Stimulated activated CD8-positive, alpha-beta memory T cell treated with anti-CD3 and anti-CD28 coated beads, Interleukin-15, amount 100 ng/mL, for 4 hours (primary cell): ENCODE results near the gene ASPG.

Experiments
- DNase-seq, 2 donors: peaks; one replicate each; pipeline ENCODE4 v3.0.0-alpha.2; 2020; ENCODE audit warnings: low read depth in 2 of 2

Gene ASPG

DNA sequence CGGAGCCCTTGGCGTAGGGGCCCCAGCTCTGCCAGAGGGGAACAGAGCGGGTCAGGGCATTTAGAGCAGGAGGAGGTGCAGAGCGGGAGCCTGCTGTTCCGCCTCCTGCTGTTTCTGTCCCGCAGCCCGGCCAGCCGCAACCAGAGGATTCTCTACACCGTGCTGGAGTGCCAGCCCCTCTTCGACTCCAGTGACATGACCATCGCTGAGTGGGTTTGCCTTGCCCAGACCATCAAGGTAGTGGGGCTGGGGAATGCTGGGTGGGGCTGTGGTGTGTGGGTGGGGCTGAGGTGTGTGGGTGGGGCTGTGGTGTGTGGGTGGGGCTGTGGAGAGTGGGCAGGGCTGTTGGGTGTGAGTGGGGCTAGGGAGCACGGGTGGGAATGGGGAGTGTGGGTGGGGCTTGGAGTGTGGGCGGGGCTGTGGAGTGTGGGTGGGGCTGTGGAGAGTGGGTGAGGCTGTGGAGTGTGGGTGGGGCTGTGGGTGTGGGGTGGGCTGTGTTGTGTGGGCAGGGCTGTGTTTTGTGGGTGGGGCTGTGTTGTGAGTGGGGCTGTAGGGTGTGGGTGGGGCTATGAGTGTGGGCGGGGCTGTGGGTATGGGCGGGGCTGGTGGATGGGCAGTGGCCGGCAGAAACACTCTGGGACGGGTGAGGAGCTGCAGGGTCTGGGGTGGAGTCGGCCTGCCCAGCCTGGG, 8.0 kb downstream of the ASPG start:
- DNase-seq = no peak

DNA sequence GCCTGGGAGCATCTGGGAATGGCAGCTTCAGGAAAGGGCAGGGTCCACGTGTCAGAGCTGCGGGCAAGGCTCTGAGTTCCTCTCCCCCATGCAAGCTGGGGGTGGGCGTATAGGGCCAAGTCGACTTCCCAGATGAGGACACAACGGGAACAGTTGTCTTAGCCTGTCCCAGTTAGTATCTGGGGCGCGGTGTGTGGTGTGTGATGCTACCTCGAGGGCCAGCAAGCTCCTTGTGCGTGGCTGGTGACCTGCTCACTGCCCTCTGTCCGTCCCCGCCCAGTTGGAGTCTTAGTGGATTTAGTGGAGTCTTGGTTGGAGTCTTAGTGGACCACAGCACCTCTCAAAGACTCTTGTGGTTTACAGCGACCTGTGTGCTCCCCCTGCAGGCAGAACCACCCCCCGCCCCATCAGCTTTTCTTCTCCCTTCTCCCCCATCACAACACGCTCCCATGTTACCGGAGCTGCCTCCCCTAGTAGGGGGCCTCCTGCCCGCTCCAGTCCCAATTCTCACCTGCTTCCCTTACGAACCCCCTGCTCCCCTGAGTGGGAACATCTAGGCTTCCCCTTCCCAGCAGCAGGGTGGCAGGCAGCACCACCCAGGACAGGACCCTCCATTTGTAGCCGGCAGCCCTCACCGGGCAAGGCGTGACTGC, 8.7 kb downstream of the ASPG start:
- DNase-seq = no peak

DNA sequence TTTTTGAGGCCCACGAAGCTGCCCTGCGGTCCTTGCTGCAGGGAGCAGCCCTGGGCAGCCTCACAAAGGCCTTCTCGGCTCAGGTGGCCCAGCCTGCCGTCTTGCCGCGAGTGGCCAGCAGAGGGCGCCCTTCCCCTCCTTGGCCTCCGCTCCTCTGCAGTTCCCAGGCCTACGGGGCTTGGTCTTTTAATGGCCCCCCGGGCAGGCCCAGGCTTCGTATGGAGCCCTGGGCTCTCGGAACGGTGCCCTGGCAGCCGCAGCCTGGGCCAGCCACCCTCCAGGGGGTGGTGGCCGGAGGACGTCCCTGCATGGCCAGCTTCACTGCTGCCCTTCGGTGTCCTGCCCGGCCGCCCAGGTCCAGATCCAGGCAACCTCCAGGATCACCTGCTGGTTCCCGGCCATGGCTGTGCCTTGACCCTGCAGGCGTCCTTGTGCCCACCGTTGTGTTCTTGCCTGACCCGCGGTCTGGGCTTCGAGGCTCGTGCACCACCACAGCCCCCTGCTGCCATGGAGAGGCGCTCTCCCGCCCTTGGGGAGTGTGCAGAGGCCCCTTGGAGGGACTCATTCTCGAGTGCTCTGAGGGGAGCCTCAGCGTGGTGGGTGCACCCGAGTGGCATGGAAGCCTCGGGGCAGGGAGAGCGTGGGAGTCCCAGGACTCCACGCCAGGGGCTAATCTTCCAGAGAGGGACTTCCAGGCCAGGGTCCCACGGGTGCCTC, 9.4 kb downstream of the ASPG start:
- DNase-seq = peak in 1 of 2 donors; percentile 17

DNA sequence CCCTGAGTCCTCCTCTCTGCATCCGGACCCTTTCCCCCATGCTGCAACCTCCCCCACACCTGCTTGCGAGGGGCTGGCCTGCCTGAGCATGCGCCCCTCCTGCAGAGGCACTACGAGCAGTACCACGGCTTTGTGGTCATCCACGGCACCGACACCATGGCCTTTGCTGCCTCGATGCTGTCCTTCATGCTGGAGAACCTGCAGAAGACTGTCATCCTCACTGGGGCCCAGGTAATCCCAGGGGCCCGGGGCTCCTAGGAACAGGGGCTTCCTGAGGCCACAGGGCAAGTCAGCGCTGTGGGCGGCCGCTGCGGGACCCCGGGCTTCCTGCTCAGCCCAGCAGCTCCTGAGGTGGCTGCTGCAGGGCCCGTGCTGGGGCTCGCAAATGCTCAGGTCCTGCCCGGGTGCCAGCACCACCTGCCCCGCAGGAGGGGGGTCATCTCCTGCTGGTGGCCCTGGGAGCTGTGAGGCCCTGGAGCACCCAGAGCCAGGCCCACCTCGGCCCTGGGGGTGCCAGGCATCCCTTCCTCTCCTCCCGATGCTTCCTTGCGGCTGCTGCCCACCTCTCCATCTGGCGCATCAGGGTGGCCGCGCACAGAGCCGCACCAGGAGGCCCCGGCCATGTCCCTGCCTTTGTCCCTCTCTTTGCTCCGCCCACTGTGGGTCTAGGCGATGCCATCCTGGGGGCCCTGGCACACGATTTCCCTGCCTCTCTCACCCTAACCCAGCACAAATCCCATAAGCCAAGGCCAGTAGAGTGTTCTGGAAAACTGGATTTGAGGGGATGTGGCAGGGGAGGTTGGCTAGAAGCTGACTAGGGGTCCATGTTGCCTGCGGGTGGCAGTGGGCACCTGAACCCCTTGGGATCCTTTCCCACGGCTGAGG, 10.2 kb downstream of the ASPG start:
- DNase-seq = no peak

DNA sequence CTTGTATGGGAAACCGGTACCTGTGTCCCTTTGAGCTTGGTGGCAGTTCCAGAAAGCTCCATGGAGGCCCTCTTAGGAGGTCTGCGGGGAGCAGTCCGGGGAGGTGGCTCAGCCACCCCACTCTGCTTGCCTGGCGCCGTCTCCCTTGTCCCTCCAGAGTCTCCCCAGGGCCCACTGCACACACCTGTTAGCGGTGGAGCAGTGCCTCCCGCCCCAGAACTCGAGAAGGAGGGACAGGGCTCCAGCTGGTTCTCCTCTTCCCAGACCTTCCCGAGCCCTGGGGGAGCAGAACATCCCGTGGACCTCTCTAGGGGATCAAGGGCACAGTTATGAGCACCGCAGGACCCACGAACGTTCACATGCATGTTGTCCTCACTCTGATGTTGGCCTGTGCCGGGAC, 10.8 kb downstream of the ASPG start:
- DNase-seq = no peak

DNA sequence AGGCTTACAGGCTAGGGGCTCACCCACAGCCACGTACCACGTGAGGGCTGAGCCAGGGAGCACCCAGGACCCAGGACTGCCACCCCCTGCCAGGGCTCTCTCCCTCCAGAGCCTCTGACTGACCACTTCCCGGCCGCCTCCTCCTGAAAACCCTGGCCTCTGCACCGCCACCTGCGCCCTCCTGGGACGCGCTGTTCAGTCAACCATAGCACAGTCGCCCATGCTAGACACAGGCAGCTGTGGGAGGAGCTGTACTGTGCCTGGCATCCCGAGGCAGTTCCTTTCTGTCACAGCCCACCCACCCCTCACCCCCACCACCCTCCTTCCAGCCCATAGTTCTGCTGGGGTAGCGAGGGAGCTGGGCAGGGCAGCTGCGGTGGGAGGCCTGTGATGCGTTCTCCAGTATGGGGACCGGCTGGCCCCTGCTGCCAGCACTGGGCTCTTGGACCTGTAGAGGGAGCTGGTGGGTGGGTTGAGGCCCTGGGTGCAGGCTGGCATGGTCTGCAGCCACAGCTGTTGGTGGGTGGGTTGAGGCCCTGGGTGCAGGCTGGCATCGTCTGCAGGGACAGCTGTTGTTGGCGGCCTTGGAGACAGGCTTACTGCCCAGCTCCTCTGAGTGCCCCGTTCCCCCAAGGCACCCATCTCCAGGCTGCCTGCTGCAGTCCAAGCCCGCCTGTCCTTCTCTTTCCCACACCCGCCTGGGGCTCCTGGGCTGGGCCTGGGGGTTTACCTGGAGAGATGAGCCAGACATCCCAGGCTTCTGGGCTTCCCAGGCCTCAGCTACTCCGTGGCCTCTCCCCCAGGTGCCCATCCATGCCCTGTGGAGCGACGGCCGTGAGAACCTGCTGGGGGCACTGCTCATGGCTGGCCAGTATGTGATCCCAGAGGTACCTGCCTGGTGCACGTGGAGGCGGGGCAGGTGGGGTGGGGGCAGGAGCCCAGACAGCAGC, 11.5 kb downstream of the ASPG start:
- DNase-seq = no peak

DNA sequence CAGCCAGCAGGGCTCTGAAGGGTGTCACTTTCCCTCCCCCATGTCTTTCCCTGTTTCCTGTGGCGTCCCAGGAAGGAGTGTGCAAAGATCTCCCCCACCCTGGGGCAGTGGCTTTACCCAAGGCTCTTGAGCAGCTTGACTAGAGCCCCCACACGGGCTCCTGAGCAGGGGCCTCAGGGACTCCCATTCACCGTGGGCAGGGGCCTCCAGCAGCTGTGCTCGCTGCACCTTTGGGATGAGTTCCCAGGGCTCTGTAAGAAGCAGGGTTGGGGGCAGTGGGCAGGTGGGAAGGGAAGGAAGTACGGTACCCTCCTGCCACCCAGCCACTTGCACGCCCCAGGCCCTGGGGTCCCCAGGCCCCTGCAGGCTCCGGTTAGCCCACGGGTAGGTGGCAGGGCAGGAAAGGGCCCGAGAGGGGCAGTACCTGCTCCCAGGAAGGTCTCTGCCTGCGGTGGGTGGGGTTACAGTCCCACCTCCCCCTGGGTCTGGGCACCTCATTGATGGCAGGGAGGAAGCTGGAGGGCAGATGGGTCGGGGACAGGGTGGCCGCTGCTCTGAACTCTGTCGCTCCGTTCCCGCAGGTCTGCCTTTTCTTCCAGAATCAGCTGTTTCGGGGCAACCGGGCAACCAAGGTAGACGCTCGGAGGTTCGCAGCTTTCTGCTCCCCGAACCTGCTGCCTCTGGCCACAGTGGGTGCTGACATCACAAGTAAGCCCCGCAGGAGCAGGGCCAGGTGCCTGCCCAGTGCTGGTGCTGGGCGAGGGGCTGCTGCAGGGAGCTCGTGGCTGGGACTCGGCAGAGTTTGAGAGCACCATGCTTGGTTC, 13.0 kb downstream of the ASPG start:
- DNase-seq = no peak

DNA sequence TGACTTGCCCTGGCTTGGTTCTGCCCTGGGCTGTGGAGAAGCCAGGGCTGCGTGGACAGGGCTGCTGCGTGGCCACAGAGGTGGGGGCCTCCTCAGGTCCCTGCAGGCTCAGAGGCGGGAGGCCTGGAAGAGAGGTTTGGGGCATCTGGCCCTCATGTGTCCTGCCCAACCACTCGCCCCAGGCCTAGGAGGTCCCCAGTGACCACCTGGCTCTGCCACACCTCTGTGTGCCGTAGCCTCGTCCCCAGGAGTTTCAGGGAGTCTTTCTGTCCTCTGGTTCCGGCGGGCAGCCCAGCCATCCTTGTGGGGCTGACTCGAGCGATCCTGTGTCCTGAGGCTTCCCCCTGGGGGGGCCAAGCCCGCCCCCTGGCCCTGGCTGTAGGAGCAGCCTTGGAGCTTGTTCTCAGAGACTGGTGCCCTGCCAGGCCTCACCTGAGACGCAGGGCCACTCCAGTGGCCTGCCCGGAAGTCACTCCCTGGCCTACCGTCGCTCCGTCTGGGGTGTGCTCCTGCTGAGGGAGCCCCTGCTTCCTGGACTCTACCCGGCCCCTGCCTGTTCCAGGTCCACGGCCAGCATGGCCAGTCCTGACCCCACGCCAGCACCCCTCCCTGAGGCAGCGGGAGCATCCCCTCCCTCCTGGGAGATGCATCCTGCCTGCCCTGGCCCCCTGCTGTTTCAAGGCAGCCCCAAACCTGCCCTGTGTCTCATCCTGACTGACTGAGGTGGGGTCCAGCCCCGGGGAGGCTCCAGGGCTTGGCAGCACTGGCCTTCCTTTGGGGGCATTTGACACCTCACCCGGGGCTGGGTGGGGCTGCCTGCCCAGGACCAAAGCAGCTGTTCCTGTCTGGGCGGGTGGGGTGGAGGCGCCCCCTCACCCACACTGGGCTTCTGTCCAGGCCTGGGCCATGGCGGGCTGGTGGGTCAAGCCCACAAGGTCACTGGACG, 13.9 kb downstream of the ASPG start:
- DNase-seq = no peak

DNA sequence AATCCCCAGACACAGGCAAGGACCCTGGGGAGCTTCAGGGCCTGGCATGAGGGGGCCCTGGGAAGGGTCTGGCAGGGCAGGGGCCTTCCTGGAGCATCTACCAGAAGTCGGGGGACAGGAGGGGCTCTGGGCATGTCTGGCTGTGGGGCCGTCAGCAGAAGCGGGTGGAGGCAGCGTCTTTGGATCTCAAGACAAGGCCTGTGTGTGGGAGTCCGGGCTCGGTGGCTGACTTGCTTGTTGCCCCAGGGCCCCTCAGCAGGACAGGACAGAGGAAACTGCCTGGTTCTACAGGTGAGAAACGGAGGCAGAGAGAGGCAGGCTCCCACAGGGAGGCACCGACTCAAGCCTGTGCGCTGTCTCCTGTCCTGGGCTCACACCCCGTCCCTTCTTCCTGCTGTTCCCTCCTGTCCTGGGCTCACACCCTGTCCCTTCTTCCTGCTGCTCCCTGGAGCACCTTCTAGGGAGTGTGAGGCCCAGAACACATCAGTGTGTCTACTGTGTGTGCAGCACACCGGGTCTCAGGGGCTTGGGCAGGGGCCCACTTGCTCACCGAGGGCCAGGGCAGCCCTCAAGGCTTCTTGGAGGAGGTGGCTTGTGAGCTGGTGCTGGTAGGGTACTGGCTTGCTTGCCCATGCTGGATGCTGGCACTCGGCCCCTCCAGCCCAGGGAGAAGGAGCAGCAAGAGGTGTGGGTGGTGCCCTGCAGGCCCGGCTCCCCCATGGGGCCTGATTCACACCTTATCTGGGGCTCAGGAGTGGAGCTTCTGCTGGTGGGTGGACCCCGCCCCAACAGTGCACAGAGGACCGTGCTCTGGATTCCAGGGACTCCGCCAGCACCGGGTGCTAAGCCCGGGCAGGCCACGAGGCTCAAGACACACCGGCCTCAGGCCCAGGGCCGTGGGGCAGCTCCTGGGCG, 14.9 kb downstream of the ASPG start:
- no peak for DNase-seq

DNA sequence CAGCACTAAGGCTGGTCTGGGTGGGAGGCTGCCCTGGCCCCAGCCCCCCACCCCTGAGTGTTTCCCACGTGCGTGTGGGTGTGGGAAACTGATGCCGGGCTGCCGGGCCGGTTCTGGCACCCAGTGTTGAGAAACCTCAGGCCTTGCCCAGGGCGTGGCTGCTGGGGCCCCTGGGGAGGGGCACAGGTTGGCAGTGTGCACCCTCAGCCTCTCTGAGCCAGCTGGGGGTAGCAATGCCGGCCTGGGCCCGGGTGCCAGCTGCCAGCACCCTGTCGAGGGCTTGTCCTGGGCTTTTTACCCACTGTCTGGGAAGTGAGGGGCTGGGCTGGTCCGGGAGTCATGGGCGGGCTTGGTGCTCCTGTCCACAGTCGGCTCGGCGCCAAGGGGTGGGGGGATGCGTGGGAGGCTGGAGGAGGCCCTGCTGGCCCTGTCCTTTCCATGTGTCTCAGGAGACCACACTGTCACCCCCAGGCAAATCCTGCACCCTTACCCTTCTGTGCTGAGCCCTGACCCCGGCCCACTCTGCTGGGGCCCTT, 15.7 kb downstream of the ASPG start:
- DNase-seq = no peak

DNA sequence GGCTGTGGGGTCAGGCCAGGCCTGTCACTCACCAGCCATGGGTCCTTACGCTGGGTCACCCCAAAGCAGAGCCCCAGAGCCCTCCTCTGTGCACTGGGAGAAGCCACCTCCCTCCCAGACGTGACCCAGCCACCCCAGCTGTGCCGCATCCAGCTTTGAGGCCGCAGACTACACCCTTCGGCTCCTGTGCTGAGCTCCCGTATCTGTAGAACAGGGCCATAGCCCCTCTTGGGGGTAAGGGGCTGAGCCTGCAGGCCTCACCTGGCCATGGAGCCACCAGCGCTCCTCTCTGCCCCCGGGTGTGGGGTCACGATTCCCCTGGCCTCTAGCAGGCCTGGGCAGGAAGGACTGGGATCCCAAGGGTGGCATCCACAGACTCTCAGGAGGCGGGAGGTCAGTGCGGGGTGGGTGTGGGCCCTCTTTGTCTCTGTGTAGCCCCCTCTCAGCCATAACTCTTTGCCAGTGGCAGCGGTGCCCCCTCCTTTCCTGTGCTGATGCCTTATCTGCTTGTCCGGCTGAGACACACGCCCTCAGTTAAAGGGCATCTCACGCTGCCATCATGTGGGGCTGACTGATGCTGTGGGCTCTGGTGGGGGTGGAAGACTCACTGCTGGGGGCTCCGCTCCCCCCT, 16.3 kb downstream of the ASPG start:
- DNase-seq = no peak

DNA sequence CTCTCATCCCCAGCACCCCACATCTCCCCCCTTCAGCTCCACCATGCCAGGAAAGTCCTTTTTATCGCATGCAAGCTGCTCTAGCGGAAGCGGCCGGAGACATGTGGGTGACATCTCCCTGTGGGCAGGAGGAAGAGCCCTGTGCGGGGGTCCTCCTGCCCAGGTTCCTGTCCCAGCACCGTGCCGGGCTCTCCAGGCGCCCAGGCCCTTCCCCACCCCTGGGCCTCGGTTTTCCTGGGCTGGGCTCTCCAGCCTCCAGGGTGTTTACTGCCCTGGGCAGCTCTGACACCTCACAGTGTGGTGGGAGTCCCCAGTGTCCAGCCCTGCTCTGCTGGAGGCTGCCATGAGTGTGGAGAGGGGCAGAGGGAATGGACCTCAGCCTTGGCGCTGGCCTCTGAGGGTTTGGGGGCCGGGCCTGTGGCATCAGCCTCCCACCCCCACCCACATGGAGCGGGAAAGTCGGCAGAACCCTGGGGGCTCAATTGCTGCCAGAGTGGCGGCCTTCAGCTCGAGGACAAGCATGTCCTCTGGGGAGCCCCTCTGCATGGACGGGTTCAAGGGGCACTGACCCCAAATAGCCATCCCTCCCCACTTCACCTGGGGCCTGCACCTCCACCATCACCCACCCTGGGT, 16.9 kb downstream of the ASPG start:
- no peak for DNase-seq

DNA sequence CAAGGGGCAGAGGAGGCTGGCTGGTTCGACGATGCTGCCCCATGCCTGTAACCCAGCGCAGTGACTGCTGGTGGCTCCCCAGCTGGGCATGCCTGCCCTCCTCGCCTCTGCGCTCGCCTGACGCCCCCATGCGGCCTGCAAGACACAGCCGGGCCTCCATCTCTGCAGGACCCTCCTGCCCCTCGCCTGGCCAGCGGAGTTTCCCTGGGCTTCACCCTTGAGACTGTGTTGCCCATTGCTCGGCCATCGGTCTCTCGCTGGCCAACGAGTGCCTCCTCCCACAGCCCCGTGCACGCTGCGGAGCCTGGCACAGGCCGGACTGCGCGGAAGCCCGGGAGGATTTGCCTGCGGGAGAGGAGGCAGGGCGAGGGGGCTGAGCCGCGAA, 17.6 kb downstream of the ASPG start:
- no peak for DNase-seq

DNA sequence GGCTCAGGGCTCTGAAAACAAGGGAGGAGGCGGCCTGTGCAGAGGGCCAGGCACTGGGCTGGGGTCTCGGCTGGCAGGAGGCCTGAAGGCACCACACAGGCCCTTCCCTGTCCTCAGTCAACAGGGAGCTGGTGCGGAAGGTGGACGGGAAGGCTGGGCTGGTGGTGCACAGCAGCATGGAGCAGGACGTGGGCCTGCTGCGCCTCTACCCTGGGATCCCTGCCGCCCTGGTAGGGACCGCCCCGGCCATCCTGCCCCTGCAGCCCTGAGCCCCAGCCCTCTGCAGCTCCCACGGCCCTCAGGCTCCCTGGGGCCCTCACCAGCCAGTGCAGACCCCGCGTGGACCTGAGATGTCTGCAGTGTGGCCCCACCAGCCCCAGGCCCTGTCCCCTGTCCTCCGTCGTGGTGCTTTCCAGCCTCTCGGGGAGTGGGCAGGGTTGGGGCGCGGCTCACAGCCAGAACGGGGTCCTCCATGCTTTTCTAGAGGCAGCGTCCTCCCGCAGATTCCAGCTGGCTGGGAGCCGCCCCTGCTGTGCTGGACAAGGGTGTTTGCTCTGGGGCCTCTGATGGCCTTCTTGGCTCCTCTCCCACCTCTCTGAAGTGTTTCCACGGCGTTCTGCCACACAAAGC, 18.1 kb downstream of the ASPG start:
- DNase-seq = no peak

DNA sequence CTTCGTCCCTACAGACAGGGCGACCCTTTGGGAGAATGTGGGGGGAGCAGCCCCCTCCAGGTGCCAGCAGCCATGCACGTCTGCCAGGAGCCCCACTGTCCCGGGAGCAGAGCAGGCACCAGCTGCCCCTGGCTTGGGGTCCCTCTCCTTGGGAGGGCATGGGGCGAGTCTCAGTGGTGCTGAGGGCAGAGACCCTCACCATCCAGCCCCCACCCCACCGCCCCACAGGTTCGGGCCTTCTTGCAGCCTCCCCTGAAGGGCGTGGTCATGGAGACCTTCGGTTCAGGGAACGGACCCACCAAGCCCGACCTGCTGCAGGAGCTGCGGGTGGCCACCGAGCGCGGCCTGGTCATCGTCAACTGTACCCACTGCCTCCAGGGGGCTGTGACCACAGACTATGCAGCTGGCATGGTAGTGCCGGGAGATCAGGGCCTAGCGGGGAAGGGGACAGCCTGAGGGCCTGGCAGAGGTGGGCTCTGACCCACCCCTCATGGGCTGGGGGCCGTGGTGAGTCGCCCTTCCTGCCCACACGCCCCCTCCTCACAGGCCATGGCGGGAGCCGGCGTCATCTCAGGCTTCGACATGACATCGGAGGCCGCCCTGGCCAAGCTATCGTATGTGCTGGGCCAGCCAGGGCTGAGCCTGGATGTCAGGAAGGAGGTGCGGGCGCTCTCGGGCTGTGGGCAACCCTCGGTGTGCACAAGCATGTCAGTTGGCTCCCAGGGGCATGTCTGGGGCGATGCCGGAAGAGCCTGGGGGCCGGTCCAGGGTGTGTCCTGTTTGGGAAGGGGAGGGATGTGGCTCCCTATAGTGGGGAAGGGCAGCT, 18.8 kb downstream of the ASPG start:
- no peak for DNase-seq
